T follicular helper cell (primary cell): Measurements from ENCODE around the gene LAMA2.
"Not testable (repeated sequence)": the region's sequence is repeated elsewhere in the genome, so short reads cannot be mapped to it uniquely, and the experiment has no call there.

Experiments
- DNase-seq: peaks from one replicate; pipeline ENCODE4 v3.0.0-alpha.2; 2020; ENCODE audit warnings: low read depth

The LAMA2 gene

DNA sequence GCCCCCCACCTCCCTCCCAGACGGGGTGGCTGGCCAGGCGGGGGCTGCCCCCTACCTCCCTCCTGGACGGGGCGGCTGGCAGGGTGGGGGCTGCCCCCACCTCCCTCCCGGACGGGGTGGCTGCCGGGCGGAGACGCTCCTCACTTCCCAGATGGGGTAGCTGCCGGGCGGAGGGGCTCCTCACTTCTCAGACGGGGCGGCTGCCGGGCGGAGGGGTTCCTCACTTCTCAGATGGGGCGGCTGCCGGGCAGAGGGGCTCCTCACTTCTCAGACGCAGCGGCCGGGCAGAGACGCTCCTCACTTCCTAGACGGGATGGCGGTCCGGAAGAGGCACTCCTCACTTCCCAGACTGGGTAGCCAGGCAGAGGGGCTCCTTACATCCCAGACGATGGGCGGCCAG is 205.5 kb downstream of the LAMA2 start:
- not testable (repeated sequence) for DNase-seq

- no peak for DNase-seq
These were observed 206.4 kb downstream of the LAMA2 start for GRCh38 chr6:129089357-129089756.

DNA sequence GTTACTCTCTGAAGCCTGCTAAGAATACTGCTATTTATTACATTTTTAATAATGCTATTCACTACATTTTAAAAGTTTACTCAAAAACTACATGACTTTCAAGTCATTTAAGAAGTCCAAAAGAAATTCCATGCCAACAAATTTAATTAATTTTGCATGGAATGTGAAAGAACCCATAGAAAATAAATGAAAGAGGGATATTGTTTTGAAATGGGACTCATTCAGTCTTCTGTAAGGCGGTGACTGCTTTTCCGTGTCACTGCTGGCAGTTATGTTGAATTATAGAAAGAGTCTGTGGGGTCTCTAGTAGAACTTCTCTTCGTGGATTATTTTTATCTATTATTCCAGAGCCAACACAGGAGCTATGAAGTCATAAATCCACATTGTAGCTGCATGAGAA is 211.2 kb downstream of the LAMA2 start:
- DNase-seq = no peak

DNA sequence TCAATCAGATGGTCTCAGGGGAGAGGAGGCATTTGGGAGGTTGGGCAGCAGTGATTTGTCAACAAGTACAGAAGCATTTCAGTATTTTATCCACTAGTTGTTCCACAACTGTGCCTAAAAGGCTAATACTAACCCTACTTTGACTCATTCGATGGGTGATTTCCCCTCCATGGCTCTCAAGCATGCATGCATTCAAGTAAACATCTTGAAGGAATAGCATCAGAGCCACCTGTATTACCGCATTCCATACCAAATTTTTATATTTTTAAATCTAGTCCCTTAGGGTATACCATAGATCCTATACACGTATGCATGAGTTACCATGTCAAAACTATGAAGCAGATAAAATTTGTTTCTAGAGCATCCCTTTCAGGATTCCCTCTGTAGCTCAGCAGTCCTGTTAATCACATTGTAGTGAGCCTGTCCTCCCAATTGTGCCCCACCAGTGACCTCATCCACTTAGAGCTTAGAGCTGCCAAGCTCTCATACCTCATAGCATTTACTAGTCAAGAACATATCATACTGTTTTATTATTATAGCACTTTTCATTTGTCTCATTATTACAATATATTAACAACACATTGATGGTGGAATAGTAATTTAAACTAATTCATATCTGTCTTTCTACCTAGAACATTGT is 213.8 kb downstream of the LAMA2 start:
- DNase-seq = no peak

DNA sequence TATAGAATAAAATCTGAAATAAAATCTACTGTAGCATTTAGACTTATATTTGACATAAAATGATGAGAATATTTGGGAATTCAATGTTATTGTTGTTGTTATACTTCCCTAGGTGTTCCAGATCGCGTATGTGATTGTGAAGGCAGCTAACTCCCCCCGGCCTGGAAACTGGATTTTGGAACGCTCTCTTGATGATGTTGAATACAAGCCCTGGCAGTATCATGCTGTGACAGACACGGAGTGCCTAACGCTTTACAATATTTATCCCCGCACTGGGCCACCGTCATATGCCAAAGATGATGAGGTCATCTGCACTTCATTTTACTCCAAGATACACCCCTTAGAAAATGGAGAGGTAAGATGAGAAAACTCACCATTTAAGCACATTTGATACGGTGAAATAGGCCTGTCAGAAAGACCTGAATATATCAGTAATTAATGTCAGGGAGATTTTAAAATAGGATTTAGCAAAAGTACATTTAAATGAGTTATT is 215.2 kb downstream of the LAMA2 start:
- no peak for DNase-seq

GRCh38 chr6:129099696-129100095 is 216.8 kb downstream of the LAMA2 start:
- no peak for DNase-seq

- no peak for DNase-seq
These were observed 217.2 kb downstream of the LAMA2 start for GRCh38 chr6:129100164-129100563.

GRCh38 chr6:129102741-129103140 is 219.8 kb downstream of the LAMA2 start:
- DNase-seq = no peak

GRCh38 chr6:129104131-129104530 is 221.2 kb downstream of the LAMA2 start:
- no peak for DNase-seq

GRCh38 chr6:129104560-129104959 is 221.6 kb downstream of the LAMA2 start:
- no peak for DNase-seq

GRCh38 chr6:129105035-129105434 is 222.1 kb downstream of the LAMA2 start:
- no peak for DNase-seq

DNA sequence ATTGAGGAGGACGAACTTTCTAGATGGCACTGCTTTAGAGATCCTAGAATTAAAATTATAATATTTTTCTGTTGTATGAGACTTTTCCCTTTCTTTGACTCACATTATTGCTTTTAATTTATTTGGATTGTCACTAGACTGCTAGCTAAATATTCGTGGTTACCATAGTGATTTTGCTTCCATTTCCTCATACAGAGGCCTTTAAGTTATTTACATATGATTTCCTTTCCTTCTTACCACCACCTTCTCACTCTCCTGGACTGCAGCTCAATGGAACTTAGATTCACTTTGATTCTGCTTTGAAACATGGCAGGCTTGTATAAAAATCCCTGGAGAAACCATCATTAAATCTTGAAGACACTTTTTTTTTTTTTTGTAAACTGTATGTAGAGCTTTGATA is 222.9 kb downstream of the LAMA2 start:
- DNase-seq = no peak

DNA sequence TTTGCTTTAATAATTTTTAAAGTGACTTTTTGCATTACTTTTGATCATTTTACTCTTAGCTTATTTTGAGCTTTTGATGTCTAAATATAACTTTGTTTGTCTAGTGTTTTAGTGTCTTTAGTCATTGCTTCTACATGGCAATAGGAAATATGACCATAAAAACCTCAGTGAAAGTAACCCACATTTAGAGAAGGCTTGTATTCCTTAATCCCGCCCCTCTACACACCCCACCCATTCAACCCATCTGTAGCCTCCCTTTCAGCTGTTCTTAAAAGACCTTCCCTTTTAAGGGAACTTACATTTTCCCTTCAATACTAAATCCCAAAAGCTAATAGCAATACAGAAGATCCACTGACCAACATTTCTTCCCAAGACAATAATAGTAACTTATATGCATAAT is 225.4 kb downstream of the LAMA2 start:
- DNase-seq = no peak

- no peak for DNase-seq
These were observed 227.9 kb downstream of the LAMA2 start for GRCh38 chr6:129110690-129111343.

DNA sequence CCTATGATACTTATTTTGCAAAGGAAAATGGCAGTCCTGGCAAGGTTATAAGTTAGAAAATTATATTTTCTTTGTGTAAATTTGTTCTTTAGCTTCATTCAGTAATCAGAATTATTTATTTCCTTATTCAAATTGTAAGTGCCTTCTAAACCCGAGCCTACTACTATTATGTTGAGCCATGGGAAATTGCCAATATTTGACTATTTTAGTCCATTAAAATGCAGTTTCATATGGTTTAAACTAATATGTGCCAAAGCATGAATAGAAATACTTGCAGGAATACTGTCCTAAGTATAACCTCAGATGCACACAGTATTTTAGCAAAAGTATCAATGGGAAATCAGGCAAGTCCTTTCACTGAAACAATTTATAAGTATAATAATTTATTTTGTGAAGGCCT is 228.4 kb downstream of the LAMA2 start:
- no peak for DNase-seq

DNA sequence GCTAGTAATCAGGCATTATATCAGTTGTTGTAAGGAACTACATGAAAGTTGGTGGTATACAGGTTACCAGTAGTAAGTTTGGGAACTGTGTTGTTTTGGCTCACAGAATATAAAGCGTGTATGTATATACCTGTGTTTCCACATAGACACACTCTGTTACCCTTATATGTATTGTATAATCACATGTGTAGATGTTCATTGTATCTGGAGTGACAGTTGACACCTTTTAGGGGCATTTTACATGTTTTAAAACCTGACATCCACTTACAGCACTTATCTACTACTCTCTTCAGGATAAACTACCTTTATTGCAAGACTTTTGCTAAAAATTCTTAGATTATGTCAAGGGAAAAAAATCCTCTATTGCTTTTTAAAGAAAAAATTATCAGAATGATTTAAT is 228.9 kb downstream of the LAMA2 start:
- no peak for DNase-seq

- DNase-seq = no peak
These were observed 229.7 kb downstream of the LAMA2 start for GRCh38 chr6:129112591-129112990.

GRCh38 chr6:129113637-129114036 is 230.7 kb downstream of the LAMA2 start:
- no peak for DNase-seq

GRCh38 chr6:129114636-129115391 is 231.9 kb downstream of the LAMA2 start:
- no peak for DNase-seq

GRCh38 chr6:129115471-129115870 is 232.5 kb downstream of the LAMA2 start:
- no peak for DNase-seq

GRCh38 chr6:129117355-129117754 is 234.4 kb downstream of the LAMA2 start:
- DNase-seq = no peak

- no peak for DNase-seq
These were observed 238.1 kb downstream of the LAMA2 start for GRCh38 chr6:129120856-129121638.
